Hematopoietic multipotent progenitor cell treated with erythropoietin and hydrocortisone succinate and interleukin-3 and kit ligand, for 4 days (in vitro differentiated cells): ENCODE data around the gene CCRL2.

ENCODE experiments used
- DNase-seq: peaks from one replicate; pipeline ENCODE4 v3.0.0-alpha.2; 2015

CCRL2 gene

GRCh38 chr3:46406788-46407611 lies at the start of gene CCRL2, which contains the start of gene CCR5AS:
CCRL2 (plus strand) TSS chr3:46407259; CDS start chr3:46408080, 821 bp downstream.
CCR5AS (minus strand) TSS chr3:46407066.
- peak; percentile 96 for DNase-seq

- no peak for DNase-seq
Measured at GRCh38 chr3:46358466-46358865, 48.6 kb upstream of the CCRL2 start.

- no peak for DNase-seq
Measured at GRCh38 chr3:46359733-46360493, 47.1 kb upstream of the CCRL2 start.

GRCh38 chr3:46360907-46361306 lies 46.2 kb upstream of the CCRL2 start:
- DNase-seq, result no peak

- DNase-seq, result peak; percentile 70
Measured at GRCh38 chr3:46361408-46362283, 45.4 kb upstream of the CCRL2 start.

- DNase-seq, result peak; percentile 58
Measured at GRCh38 chr3:46365041-46365440, 42.0 kb upstream of the CCRL2 start.

GRCh38 chr3:46365737-46366524 lies 41.1 kb upstream of the CCRL2 start:
- no peak for DNase-seq

- no peak for DNase-seq
Measured at GRCh38 chr3:46367811-46368210, 39.2 kb upstream of the CCRL2 start.

- peak; percentile 92 for DNase-seq
Measured at GRCh38 chr3:46368569-46368968, 38.5 kb upstream of the CCRL2 start.

- no peak for DNase-seq
Measured at GRCh38 chr3:46369151-46369550, 37.9 kb upstream of the CCRL2 start.

- no peak for DNase-seq
Measured at GRCh38 chr3:46369675-46370132, 37.4 kb upstream of the CCRL2 start.

GRCh38 chr3:46370839-46371518 lies 36.1 kb upstream of the CCRL2 start, which contains the start of gene CCR5:
CCR5 (plus strand) TSS chr3:46370946; CDS start chr3:46372903, 1,957 bp downstream.
- DNase-seq, result peak; percentile 66

- DNase-seq, result no peak
Measured at GRCh38 chr3:46371519-46372340, 35.3 kb upstream of the CCRL2 start.

GRCh38 chr3:46372492-46373359 lies 34.3 kb upstream of the CCRL2 start:
- peak; percentile 83 for DNase-seq

GRCh38 chr3:46374755-46375154 lies 32.3 kb upstream of the CCRL2 start:
- no peak for DNase-seq

GRCh38 chr3:46375218-46375617 lies 31.8 kb upstream of the CCRL2 start:
- no peak for DNase-seq

GRCh38 chr3:46375814-46376213 lies 31.2 kb upstream of the CCRL2 start:
- DNase-seq, result no peak

- DNase-seq, result peak; percentile 87
Measured at GRCh38 chr3:46378426-46378942, 28.6 kb upstream of the CCRL2 start.
